HepG2 (cell line): ENCODE data around the gene CCDC170. TPM values are rescaled to one million over a fixed set of nuclear protein-coding genes. Genes with fewer than 3 reads are reported as not detected.
A peak's percentile ranks its signal among the peaks of the same experiment; 100 is the strongest.

Experiments used
- AKAP8 ChIP-seq: sonication (generic); formaldehyde crosslinking; IDR thresholded peaks from 2 replicates; pipeline ENCODE4 v1.5.1; 2020; ENCODE audit warnings: mild to moderate bottlenecking, missing genetic modification reagents
- ATF1 ChIP-seq: IDR thresholded peaks from 2 replicates; pipeline ENCODE4 v1.6.1; 2016; ENCODE audit warnings: mild to moderate bottlenecking, control low read depth
- BORCS8-MEF2B ChIP-seq: sonication (generic); formaldehyde crosslinking; IDR thresholded peaks from 2 replicates; pipeline ENCODE4 v1.8.0; 2022; ENCODE audit warnings: mild to moderate bottlenecking, missing genetic modification reagents
- HMG20B ChIP-seq: conservative IDR thresholded peaks from 2 replicates; pipeline ENCODE4 v1.6.1; 2016; ENCODE audit warnings: missing genetic modification reagents, missing compliant biosample characterization
- KLF9 ChIP-seq: IDR thresholded peaks from 2 replicates; pipeline ENCODE4 v1.6.1; 2016; ENCODE audit warnings: low read depth
- KMT2A ChIP-seq: sonication (generic); formaldehyde crosslinking; IDR thresholded peaks from 2 replicates; pipeline ENCODE4 v1.4.0; 2020; ENCODE audit warnings: missing genetic modification reagents
- PAXIP1 ChIP-seq: sonication (generic); formaldehyde crosslinking; conservative IDR thresholded peaks from 2 replicates; pipeline ENCODE4 v1.4.0; 2020; ENCODE audit warnings: mild to moderate bottlenecking, missing genetic modification reagents, moderate library complexity
- PHF20 ChIP-seq: sonication (generic); formaldehyde crosslinking; IDR thresholded peaks from 2 replicates; pipeline ENCODE4 v1.5.0; 2020; ENCODE audit warnings: mild to moderate bottlenecking, missing genetic modification reagents
- SMARCC2 ChIP-seq: fragments of 450-650 bp; IDR thresholded peaks from 2 replicates; pipeline ENCODE4 v1.6.1; 2017; ENCODE audit warnings: antibody characterized with exemption, mild to moderate bottlenecking
- TCF7 ChIP-seq: sonication (generic); IDR thresholded peaks from 2 replicates; pipeline ENCODE4 v1.6.1; 2016; ENCODE audit warnings: antibody characterized with exemption, low read depth
- TFAP4 ChIP-seq: sonication (generic); IDR thresholded peaks from 2 replicates; pipeline ENCODE4 v1.6.1; 2016; ENCODE audit warnings: low read depth, borderline replicate concordance
- ZBTB33 ChIP-seq: sonication (generic); formaldehyde crosslinking; IDR thresholded peaks from 2 replicates; pipeline ENCODE4 v1.4.0; 2020; ENCODE audit warnings: missing genetic modification reagents
- ZMYM4 ChIP-seq: sonication (generic); formaldehyde crosslinking; IDR thresholded peaks from 2 replicates; pipeline ENCODE4 v1.8.1; 2023; ENCODE audit warnings: mild to moderate bottlenecking, missing genetic modification reagents
- ZNF607 ChIP-seq: sonication (generic); formaldehyde crosslinking; IDR thresholded peaks from 2 replicates; pipeline ENCODE4 v1.5.1; 2020; ENCODE audit warnings: missing genetic modification reagents, mild to moderate bottlenecking, borderline replicate concordance
- ZNF709 ChIP-seq: sonication (generic); formaldehyde crosslinking; IDR thresholded peaks from 2 replicates; pipeline ENCODE4 v1.5.0; 2020; ENCODE audit warnings: mild to moderate bottlenecking, missing genetic modification reagents
- ZNF766 ChIP-seq: sonication (generic); formaldehyde crosslinking; IDR thresholded peaks from 2 replicates; pipeline ENCODE4 v1.5.0; 2020; ENCODE audit warnings: missing genetic modification reagents, borderline replicate concordance
- ZNF777 ChIP-seq: sonication (generic); formaldehyde crosslinking; IDR thresholded peaks from 2 replicates; pipeline ENCODE4 v1.4.0; 2020; ENCODE audit warnings: missing genetic modification reagents
- ZNF784 ChIP-seq: sonication (generic); formaldehyde crosslinking; IDR thresholded peaks from 2 replicates; pipeline ENCODE4 v1.5.1; 2020; ENCODE audit warnings: missing genetic modification reagents, mild to moderate bottlenecking, borderline replicate concordance
- polyA plus RNA-seq, 8 experiments: library from polyadenylated mRNA; depleted of rRNA in 3 of 8; stranded (reverse) in 7 of 8; unstranded in 1 of 8; fragments of >200 nt; fragmentation: Illumina TruSeq in 4 of 8; extraction: Trizol in 4 of 8; gene quantifications; 2 replicates each; pipeline versions ENCODE4 v1.2.1 to v1.2.3, GENCODE V29; 2011 to 2016; ENCODE audit warnings: low read depth in 4 of 8, missing spikeins in 1 of 8, mixed read lengths in 1 of 8; ENCODE audit not compliant: insufficient read depth in 1 of 8
- total RNA-seq, 5 experiments: library from RNA; depleted of rRNA; stranded (reverse); fragments of >200 nt; fragmentation: Illumina TruSeq; extraction: Trizol; gene quantifications; 2 replicates each; pipeline ENCODE4 v1.2.3, GENCODE V29; 2016; ENCODE audit warnings: low read depth in 1 of 5
- TF ChIP-seq, protein P1 (sequence below): sonication (generic); formaldehyde crosslinking; IDR thresholded peaks from 2 replicates; pipeline ENCODE4 v1.5.0; 2020; ENCODE audit warnings: missing genetic modification reagents, mild to moderate bottlenecking, borderline replicate concordance
- TF ChIP-seq, protein P2 (sequence below): IDR thresholded peaks from 2 replicates; pipeline ENCODE4 v1.6.1; 2016; ENCODE audit warnings: low read depth
- TF ChIP-seq, protein P3 (sequence below): sonication (generic); formaldehyde crosslinking; conservative IDR thresholded peaks from 2 replicates; pipeline ENCODE4 v1.4.0; 2020; ENCODE audit warnings: missing genetic modification reagents

The CCDC170 gene
- total and polyA plus RNA-seq, 2 of the 13 experiments (the other 11 are each of a cell fraction or from before 2014, with no cell fraction given) = 0.90 to 5.1 TPM

GRCh38 chr6:151616091-151616513, 122.3 kb downstream of the CCDC170 start (continued):
- 0 out of 2 replicates have a peak, but pooled peaks have one; percentile 43 for TF ChIP-seq ZNF784 (CRISPR knock-in tag)
- TF ChIP-seq SMARCC2 = no peak
- peak; percentile 83 for TF ChIP-seq ZMYM4 (CRISPR knock-in tag)
- TF ChIP-seq TFAP4 = no peak
- TF ChIP-seq ZNF607 = peak; percentile 80; the same call in 1 of the 2 replicates
- TF ChIP-seq KMT2A = no peak
- TF ChIP-seq, protein P1, sequence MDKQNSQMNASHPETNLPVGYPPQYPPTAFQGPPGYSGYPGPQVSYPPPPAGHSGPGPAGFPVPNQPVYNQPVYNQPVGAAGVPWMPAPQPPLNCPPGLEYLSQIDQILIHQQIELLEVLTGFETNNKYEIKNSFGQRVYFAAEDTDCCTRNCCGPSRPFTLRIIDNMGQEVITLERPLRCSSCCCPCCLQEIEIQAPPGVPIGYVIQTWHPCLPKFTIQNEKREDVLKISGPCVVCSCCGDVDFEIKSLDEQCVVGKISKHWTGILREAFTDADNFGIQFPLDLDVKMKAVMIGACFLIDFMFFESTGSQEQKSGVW (CRISPR knock-in tag) = no peak
- TF ChIP-seq, protein P2, sequence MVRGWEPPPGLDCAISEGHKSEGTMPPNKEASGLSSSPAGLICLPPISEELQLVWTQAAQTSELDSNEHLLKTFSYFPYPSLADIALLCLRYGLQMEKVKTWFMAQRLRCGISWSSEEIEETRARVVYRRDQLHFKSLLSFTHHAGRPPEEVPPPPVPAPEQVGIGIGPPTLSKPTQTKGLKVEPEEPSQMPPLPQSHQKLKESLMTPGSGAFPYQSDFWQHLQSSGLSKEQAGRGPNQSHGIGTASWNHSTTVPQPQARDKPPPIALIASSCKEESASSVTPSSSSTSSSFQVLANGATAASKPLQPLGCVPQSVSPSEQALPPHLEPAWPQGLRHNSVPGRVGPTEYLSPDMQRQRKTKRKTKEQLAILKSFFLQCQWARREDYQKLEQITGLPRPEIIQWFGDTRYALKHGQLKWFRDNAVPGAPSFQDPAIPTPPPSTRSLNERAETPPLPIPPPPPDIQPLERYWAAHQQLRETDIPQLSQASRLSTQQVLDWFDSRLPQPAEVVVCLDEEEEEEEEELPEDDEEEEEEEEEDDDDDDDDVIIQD (CRISPR knock-in tag) = peak; percentile 44; the same call in 1 of the 2 replicates
- peak; percentile 80 for TF ChIP-seq PAXIP1 (CRISPR knock-in tag)
- TF ChIP-seq ZBTB33 (CRISPR knock-in tag) = peak; percentile 62; the same call in 1 of the 2 replicates
- no peak for TF ChIP-seq TCF7
- TF ChIP-seq ZNF709 (CRISPR knock-in tag) = no peak
- TF ChIP-seq ATF1 (CRISPR knock-in tag) = 0 out of 2 replicates have a peak, but pooled peaks have one; percentile 22
- no peak for TF ChIP-seq HMG20B (CRISPR knock-in tag)
- no peak for TF ChIP-seq ZNF777 (CRISPR knock-in tag)
- TF ChIP-seq KLF9 (CRISPR knock-in tag) = no peak
- no peak for TF ChIP-seq AKAP8 (CRISPR knock-in tag)
- no peak for TF ChIP-seq PHF20 (CRISPR knock-in tag)
- TF ChIP-seq, protein P3, sequence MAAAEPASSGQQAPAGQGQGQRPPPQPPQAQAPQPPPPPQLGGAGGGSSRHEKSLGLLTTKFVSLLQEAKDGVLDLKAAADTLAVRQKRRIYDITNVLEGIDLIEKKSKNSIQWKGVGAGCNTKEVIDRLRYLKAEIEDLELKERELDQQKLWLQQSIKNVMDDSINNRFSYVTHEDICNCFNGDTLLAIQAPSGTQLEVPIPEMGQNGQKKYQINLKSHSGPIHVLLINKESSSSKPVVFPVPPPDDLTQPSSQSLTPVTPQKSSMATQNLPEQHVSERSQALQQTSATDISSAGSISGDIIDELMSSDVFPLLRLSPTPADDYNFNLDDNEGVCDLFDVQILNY (CRISPR knock-in tag) = no peak
- TF ChIP-seq ZNF766 = 0 out of 2 replicates have a peak, but pooled peaks have one; percentile 12
- no peak for TF ChIP-seq BORCS8-MEF2B
